Mesenchymal stem cell (in vitro differentiated cells and primary cell): Measurements from ENCODE around the gene TAS2R40.

ENCODE experiments used
- DNase-seq: peaks from one replicate; pipeline ENCODE4 v3.0.0-alpha.2; 2013
- H2AFZ ChIP-seq: one replicate; pipeline ENCODE4 v1.6.1; 2013; ENCODE audit warnings: low read depth, mild to moderate bottlenecking, control low read depth, inconsistent platforms, low read length, moderate library complexity
- H2AK5ac ChIP-seq: 2 replicates; pipeline ENCODE4 v1.6.1; 2013; ENCODE audit warnings: low read length, moderate library complexity, mild to moderate bottlenecking, inconsistent platforms; ENCODE audit not compliant: severe bottlenecking
- H2BK120ac ChIP-seq: one replicate; pipeline ENCODE4 v1.6.1; 2013; ENCODE audit warnings: low read depth, mild to moderate bottlenecking, inconsistent platforms, low read length, moderate library complexity
- H2BK12ac ChIP-seq, 2 experiments: one replicate each; pipeline ENCODE4 v1.6.1; 2013; ENCODE audit warnings: inconsistent platforms in 2 of 2, low read length in 2 of 2, mild to moderate bottlenecking in 2 of 2, moderate library complexity in 2 of 2, control low read depth in 1 of 2
- H2BK15ac ChIP-seq: one replicate; pipeline ENCODE4 v1.6.1; 2013; ENCODE audit warnings: mild to moderate bottlenecking, low read depth, inconsistent platforms; ENCODE audit not compliant: poor library complexity, severe bottlenecking
- H2BK5ac ChIP-seq: 2 replicates; pipeline ENCODE4 v1.6.1; 2013; ENCODE audit warnings: low read depth, mild to moderate bottlenecking, low read length, control low read depth, inconsistent platforms; ENCODE audit not compliant: poor library complexity, severe bottlenecking
- H3K14ac ChIP-seq, 2 experiments: one replicate each; pipeline ENCODE4 v1.6.1; 2013; ENCODE audit warnings: inconsistent platforms in 2 of 2, low read length in 2 of 2, control low read depth in 1 of 2, mild to moderate bottlenecking in 1 of 2, moderate library complexity in 1 of 2
- H3K18ac ChIP-seq, 2 experiments: one replicate each; pipeline ENCODE4 v1.6.1; 2013; ENCODE audit warnings: inconsistent platforms in 2 of 2, low read length in 2 of 2, control low read depth in 1 of 2, low read depth in 1 of 2, mild to moderate bottlenecking in 1 of 2
- H3K23ac ChIP-seq, 2 experiments: one replicate each; pipeline ENCODE4 v1.6.1; 2013; ENCODE audit warnings: inconsistent platforms in 2 of 2, low read length in 2 of 2, mild to moderate bottlenecking in 2 of 2, moderate library complexity in 2 of 2, control low read depth in 1 of 2
- H3K27ac ChIP-seq: 2 replicates; pipeline ENCODE4 v1.5.1; 2013; ENCODE audit warnings: mild to moderate bottlenecking, moderate library complexity, low read length, control low read depth, inconsistent platforms; ENCODE audit not compliant: poor library complexity, severe bottlenecking
- H3K27me3 ChIP-seq, 2 experiments: 2 replicates each; pipeline versions ENCODE4 v1.6.1 to v1.7.0; 2013; ENCODE audit warnings: low read length in 2 of 2, mild to moderate bottlenecking in 2 of 2, moderate library complexity in 2 of 2, control low read depth in 1 of 2, inconsistent platforms in 1 of 2; ENCODE audit not compliant: control insufficient read depth in 1 of 2, insufficient read depth in 1 of 2
- H3K36me3 ChIP-seq, 2 experiments: 2 replicates each; pipeline versions ENCODE4 v1.6.1 to v1.7.0; 2013; ENCODE audit warnings: low read length in 2 of 2, control low read depth in 1 of 2, inconsistent platforms in 1 of 2, low read depth in 1 of 2, mild to moderate bottlenecking in 1 of 2; ENCODE audit not compliant: insufficient read depth in 2 of 2, control insufficient read depth in 1 of 2
- H3K4ac ChIP-seq, 2 experiments: one replicate each; pipeline ENCODE4 v1.6.1; 2013; ENCODE audit warnings: inconsistent platforms in 2 of 2, low read length in 2 of 2, mild to moderate bottlenecking in 2 of 2, moderate library complexity in 2 of 2, control low read depth in 1 of 2, low read depth in 1 of 2
- H3K4me1 ChIP-seq: 2 replicates; pipeline ENCODE4 v1.6.1; 2013; ENCODE audit warnings: low read depth, low read length, control low read depth; ENCODE audit not compliant: control insufficient read depth, insufficient read depth
- H3K4me2 ChIP-seq: 2 replicates; pipeline ENCODE4 v1.6.1; 2013; ENCODE audit warnings: low read length, mild to moderate bottlenecking, inconsistent platforms; ENCODE audit not compliant: poor library complexity, severe bottlenecking
- H3K4me3 ChIP-seq, 2 experiments: 2 replicates each; pipeline versions ENCODE4 v1.5.1 to v1.7.0; 2013; ENCODE audit warnings: low read length in 2 of 2, mild to moderate bottlenecking in 2 of 2, control low read depth in 1 of 2, low read depth in 1 of 2; ENCODE audit not compliant: insufficient read depth in 1 of 2
- H3K79me1 ChIP-seq: replicated peaks from 2 replicates; pipeline ENCODE4 v1.6.1; 2013; ENCODE audit warnings: mild to moderate bottlenecking, control low read depth, low read length, inconsistent platforms; ENCODE audit not compliant: poor library complexity, severe bottlenecking
- H3K9ac ChIP-seq: 2 replicates; pipeline ENCODE4 v1.7.0; 2013; ENCODE audit warnings: mild to moderate bottlenecking, low read length, moderate library complexity
- H3K9me3 ChIP-seq: 2 replicates; pipeline ENCODE4 v1.7.0; 2013; ENCODE audit warnings: mild to moderate bottlenecking, low read length; ENCODE audit not compliant: control insufficient read depth
- H4K8ac ChIP-seq: one replicate; pipeline ENCODE4 v1.6.1; 2013; ENCODE audit warnings: inconsistent platforms, mild to moderate bottlenecking, low read length, moderate library complexity
- H4K91ac ChIP-seq: one replicate; pipeline ENCODE4 v1.6.1; 2013; ENCODE audit warnings: mild to moderate bottlenecking, low read length, inconsistent platforms
- WGBS: methylation state at CpG from one replicate; pipeline ENCODE4 v1.1.7; 2013; ENCODE audit warnings: mixed read lengths; 5-methylcytosine and 5-hydroxymethylcytosine counted together

The TAS2R40 gene

GRCh38 chr7:143247372-143247771, 25.5 kb downstream of the TAS2R40 start:
- no peak overlapping the region for H2BK5ac ChIP-seq
- H3K9me3 ChIP-seq = no peaks in the 10 kb centered on the region
- H4K8ac ChIP-seq = no peak overlapping the region
- H3K36me3 ChIP-seq = no peaks in the 10 kb centered on the region
- H2AK5ac ChIP-seq = no peak overlapping the region
- H2BK15ac ChIP-seq = no peak overlapping the region
- H3K23ac ChIP-seq = no peak overlapping the region
- no peak overlapping the region for H2BK120ac ChIP-seq
- H4K91ac ChIP-seq = no peak overlapping the region
- no peak overlapping the region for H3K27ac ChIP-seq
- no peaks in the 10 kb centered on the region for H3K27me3 ChIP-seq
- peaks cover 5% of the 10 kb centered on the region for H3K4me1 ChIP-seq
- H3K4me2 ChIP-seq = no peak overlapping the region
- no peak overlapping the region for H2BK12ac ChIP-seq
- H3K4ac ChIP-seq = no peak overlapping the region
- no peak overlapping the region for H2AFZ ChIP-seq
- H3K79me1 ChIP-seq = no peaks in the 10 kb centered on the region
- DNase-seq = no peak
- no peak overlapping the region for H3K4me3 ChIP-seq
- H3K9ac ChIP-seq = no peak overlapping the region
- no peak overlapping the region for H3K14ac ChIP-seq
- WGBS = no CpG with 5 or more reads among the region's 1 CpG
- H3K18ac ChIP-seq = no peak overlapping the region

GRCh38 chr7:143248761-143249354, 27.0 kb downstream of the TAS2R40 start:
- WGBS = 70% methylated on average over 2 of the region's 2 CpGs
- Histone ChIP-seq H3K18ac (no peak overlapping the region), H3K14ac (no peak overlapping the region)

GRCh38 chr7:143250199-143250598, 28.4 kb downstream of the TAS2R40 start:
- H3K9ac ChIP-seq = no peak overlapping the region
- no peak overlapping the region for H3K4me3 ChIP-seq
- H3K18ac ChIP-seq = no peak overlapping the region
- no peak for DNase-seq
- H2AK5ac ChIP-seq = no peak overlapping the region
- H3K14ac ChIP-seq = no peak overlapping the region
- H3K79me1 ChIP-seq = no peaks in the 10 kb centered on the region
- H2BK15ac ChIP-seq = no peak overlapping the region
- no peak overlapping the region for H4K91ac ChIP-seq
- H3K27ac ChIP-seq = no peak overlapping the region
- H3K36me3 ChIP-seq = no peaks in the 10 kb centered on the region
- no peak overlapping the region for H3K4me2 ChIP-seq
- no peak overlapping the region for H2BK12ac ChIP-seq
- no peak overlapping the region for H3K4ac ChIP-seq
- H4K8ac ChIP-seq = no peak overlapping the region
- H2BK120ac ChIP-seq = no peak overlapping the region
- no peak overlapping the region for H2BK5ac ChIP-seq
- no peak overlapping the region for H2AFZ ChIP-seq
- no peaks in the 10 kb centered on the region for H3K9me3 ChIP-seq
- H3K4me1 ChIP-seq = peaks cover 4% of the 10 kb centered on the region
- no peak overlapping the region for H3K23ac ChIP-seq
- H3K27me3 ChIP-seq = no peaks in the 10 kb centered on the region

More at GRCh38 chr7:143248761-143249354, 27.0 kb downstream of the TAS2R40 start:
- no peaks in the 10 kb centered on the region for H3K79me1 ChIP-seq
- no peaks in the 10 kb centered on the region for H3K9me3 ChIP-seq
- no peaks in the 10 kb centered on the region for H3K36me3 ChIP-seq
- H2BK120ac ChIP-seq = no peak overlapping the region
- no peaks in the 10 kb centered on the region for H3K27me3 ChIP-seq
- peaks cover 4% of the 10 kb centered on the region for H3K4me1 ChIP-seq
- H4K8ac ChIP-seq = no peak overlapping the region
- H2AFZ ChIP-seq = no peak overlapping the region
- H3K4me3 ChIP-seq = no peak overlapping the region
- no peak overlapping the region for H3K27ac ChIP-seq
- no peak for DNase-seq
- no peak overlapping the region for H3K9ac ChIP-seq
- no peak overlapping the region for H2AK5ac ChIP-seq
- H2BK15ac ChIP-seq = no peak overlapping the region
- no peak overlapping the region for H3K4ac ChIP-seq
- H4K91ac ChIP-seq = no peak overlapping the region
- H3K23ac ChIP-seq = no peak overlapping the region
- no peak overlapping the region for H2BK12ac ChIP-seq
- no peak overlapping the region for H3K4me2 ChIP-seq
- no peak overlapping the region for H2BK5ac ChIP-seq

GRCh38 chr7:143250822-143251221, 29.0 kb downstream of the TAS2R40 start:
- no peak overlapping the region for H3K9ac ChIP-seq
- H3K79me1 ChIP-seq = no peaks in the 10 kb centered on the region
- WGBS = no CpG with 5 or more reads among the region's 1 CpG

More at GRCh38 chr7:143250822-143251221, 29.0 kb downstream of the TAS2R40 start:
- no peak overlapping the region for H2BK12ac ChIP-seq
- H3K18ac ChIP-seq = no peak overlapping the region
- H3K4me1 ChIP-seq = peaks cover 4% of the 10 kb centered on the region
- H2AFZ ChIP-seq = no peak overlapping the region
- H3K9me3 ChIP-seq = no peaks in the 10 kb centered on the region
- H3K4me2 ChIP-seq = no peak overlapping the region
- H3K4me3 ChIP-seq = no peak overlapping the region
- no peak overlapping the region for H3K4ac ChIP-seq
- no peak overlapping the region for H2BK120ac ChIP-seq
- no peak overlapping the region for H2BK5ac ChIP-seq
- no peak overlapping the region for H2AK5ac ChIP-seq
- no peak overlapping the region for H4K8ac ChIP-seq
- no peak overlapping the region for H4K91ac ChIP-seq
- no peak overlapping the region for H3K23ac ChIP-seq
- H2BK15ac ChIP-seq = no peak overlapping the region
- no peak overlapping the region for H3K14ac ChIP-seq
- no peaks in the 10 kb centered on the region for H3K27me3 ChIP-seq
- DNase-seq = no peak
- no peak overlapping the region for H3K27ac ChIP-seq
- H3K36me3 ChIP-seq = no peaks in the 10 kb centered on the region
